H1 (cell line): ENCODE data around the gene TMEM92. TPM values are rescaled to one million over a fixed set of nuclear protein-coding genes. Genes with fewer than 3 reads are reported as not detected.

Experiments used
- JUN ChIP-seq: IDR thresholded peaks from 2 replicates; pipeline ENCODE4 v1.6.1; 2011; ENCODE audit warnings: low read depth, mild to moderate bottlenecking, improper control_type of control experiment, low read length
- polyA plus RNA-seq, 7 experiments: library from polyadenylated mRNA; depleted of rRNA in 3 of 7; stranded (reverse) in 5 of 7; unstranded in 2 of 7; fragments of >200 nt in 5 of 7; fragments of 200-250 nt in 2 of 7; gene quantifications; 1 replicate in 5 of 7; 2 replicates in 1 of 7; 4 replicates in 1 of 7; pipeline versions ENCODE4 v1.2.1 to v1.2.3, GENCODE V29; 2011 to 2013; ENCODE audit warnings: missing spikeins in 2 of 7, mixed read lengths in 2 of 7
- total RNA-seq: library from RNA; stranded (reverse); fragmentation: NEBNext Ultra II Directional; extraction: Animal tissue kit (Norgen Biotek cat#: 25700); gene quantifications from 2 replicates; pipeline ENCODE4 v1.2.1, GENCODE V29; 2021

The TMEM92 gene
- total and polyA plus RNA-seq, 2 of the 8 experiments (the other 6 are each of a cell fraction or from before 2014, with no cell fraction given): 11.9 to 24.8 TPM

DNA sequence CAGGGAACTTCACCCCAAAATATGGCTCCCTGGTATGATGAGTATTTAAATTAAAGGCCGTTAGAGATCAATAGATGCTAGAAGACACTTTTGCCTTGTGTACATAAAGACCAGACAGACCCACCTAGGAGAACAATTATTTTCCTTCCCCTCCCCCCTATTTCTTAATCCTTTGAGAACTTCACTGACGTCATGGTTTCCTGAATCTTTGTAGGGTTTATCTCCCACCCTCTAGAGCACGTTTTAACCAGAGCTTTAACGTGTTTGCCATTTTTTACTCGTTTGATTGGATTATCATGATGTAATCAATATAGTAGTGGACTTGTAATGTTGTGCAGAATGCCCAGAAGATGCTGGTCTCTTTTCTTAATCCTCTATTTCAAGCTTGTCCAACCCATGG, 48.8 kb downstream of the TMEM92 start (continued):
- no peak for TF ChIP-seq JUN
